Smooth muscle cell of trachea (primary cell): ENCODE measurements around the gene KLK7. TPM values are rescaled to one million over a fixed set of nuclear protein-coding genes. Genes with fewer than 3 reads are reported as not detected.

Source experiments
- total RNA-seq: library from RNA; depleted of rRNA; stranded (reverse); fragments of >200 nt; gene quantifications from 2 replicates; pipeline ENCODE4 v1.2.1, GENCODE V29; 2014

Gene KLK7
- not detected in 2 replicates for total RNA-seq

DNA sequence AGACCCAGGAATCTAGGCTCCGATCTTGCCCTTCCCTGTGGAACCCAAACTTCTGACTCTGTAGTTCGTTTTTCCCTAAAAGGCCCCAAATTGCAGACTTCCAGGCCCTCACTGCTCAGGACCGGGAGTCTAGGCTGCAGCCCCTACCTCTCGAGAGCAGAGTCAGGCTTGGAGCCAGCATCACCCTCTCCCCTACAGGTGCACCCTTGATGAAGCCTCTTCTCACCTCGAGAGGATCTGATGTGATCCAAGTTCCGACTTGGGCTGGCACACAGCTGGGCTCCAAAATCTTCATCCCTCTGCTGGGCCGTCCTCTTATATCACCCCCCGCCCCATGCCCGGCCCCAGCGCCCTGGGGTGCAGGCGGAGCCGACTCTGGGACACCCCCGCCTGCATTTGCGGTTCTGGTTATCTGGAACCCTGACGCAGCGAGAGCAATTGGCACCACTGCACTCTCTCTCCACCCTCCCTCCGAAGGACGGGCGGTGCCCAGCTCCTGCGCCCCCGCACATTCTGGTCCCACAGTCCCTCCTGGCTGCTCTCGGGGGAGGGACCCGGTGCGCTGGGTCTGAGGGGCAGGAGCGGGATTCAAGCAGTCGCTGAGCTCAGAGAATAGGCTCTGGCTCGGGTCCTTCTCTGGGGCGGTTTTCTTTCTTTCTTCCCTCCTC is at the start of gene KLK7:
TSS of gene KLK7 (minus strand) at position 293 of the 668 bp plus-strand sequence. CDS start 1,518 bp downstream, outside the sequence.

DNA sequence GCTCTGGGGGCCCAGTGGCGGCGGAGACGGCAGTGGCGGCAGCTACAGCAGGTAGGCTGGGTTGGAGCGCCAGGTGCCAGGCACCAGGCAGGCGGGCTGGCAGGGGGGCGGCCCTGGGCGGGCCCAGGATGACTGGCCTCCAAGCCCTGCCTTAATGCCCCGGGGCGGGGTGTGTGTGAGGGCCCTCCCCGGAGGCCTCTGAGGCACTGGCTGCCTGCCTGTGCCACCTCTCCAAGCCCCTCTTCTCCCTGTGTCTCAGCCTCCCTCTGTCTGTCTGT is 42.8 kb upstream of the KLK7 start, which contains the start of gene KLK11:
TSS of gene KLK11 (minus strand) at position 63 of the 278 bp plus-strand sequence. CDS start 985 bp downstream, outside the sequence.

DNA sequence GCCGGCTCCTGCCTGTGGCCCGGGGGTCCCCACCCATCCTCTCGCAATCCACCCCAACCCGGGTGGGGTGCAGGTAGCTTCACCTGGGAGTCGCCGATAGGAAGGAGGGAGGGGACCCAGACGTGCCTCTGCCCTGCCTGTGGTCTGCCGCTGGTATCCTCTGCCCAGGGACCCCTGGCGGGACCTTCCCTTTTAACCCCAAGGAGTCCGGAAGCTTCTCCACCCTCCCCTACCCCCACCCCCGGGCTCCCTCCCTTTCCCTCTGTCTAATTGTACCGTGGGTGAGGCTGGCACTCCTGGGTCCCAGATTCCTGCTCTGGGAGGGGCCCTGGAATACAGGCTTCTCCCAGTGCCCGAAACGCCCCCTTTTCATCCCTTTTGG is 35.8 kb upstream of the KLK7 start, which contains the start of gene KLK10:
TSS of gene KLK10 (minus strand) at position 166 of the 382 bp plus-strand sequence. CDS start 579 bp downstream, outside the sequence.

DNA sequence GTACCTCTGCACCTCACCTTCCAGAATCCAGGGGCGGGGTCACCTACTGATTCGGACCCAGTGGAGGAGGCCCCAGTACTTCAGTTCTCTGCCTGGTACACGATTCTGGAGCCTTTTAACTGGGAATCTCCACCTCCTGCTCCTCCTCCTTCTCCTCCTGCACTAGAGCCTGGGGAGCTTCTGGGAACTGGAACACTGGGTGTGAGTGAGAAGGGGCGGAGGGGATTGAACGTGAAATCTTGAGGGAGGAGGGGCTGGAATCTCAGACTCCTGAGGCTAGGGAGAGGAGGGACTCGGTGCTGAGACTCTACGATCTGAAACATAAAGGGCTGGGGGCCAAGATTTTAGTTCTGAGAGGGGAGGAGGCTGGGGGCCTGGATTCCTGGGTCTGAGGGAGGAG is 17.8 kb upstream of the KLK7 start, which contains the start of gene KLK8:
TSS of gene KLK8 (minus strand) at position 90 of the 400 bp plus-strand sequence. CDS start 437 bp downstream, outside the sequence.

DNA sequence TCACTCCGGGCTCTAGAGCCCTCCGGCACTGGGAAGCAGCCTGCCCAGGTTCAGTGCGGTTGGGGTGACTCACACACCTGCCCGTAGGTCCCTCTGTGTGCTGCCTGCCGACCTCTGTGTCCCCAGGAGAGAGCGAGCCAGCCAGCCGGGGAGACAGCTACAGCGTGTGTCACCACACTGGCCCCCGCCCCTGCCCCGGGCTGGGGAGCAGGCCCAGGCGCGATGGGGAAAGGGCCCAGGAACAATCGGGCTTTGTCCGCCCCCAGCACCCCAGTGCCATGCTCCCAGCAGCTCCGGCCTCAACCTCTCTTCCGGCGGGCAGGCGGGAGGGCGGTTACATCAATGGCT is 14.3 kb downstream of the KLK7 start, which contains the start of gene KLK6:
TSS of gene KLK6 (minus strand) at position 179 of the 348 bp plus-strand sequence. CDS start 1,487 bp downstream, outside the sequence.

DNA sequence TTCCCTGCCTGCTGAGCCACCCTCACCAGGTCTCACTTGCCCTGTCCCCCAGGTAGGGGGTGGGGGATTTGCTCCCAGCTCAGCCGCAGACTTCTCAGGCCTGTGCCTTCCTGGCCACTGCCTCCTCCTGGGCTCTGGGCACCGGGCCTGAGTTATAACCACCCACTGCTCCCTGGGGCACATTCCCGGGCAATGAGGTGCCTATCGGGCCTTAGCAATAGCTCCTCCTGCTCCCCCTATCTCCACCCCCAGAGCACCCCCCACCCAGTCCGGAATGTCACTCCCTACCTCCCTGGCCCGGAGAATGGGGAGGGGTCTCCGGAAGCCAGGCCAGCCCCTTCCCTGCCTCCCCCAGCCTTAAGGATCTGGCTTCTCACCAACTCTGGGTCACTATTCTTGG is 30.8 kb downstream of the KLK7 start, which contains the start of gene KLK5:
TSS of gene KLK5 (minus strand) at position 129 of the 400 bp plus-strand sequence. CDS start 381 bp downstream, outside the sequence.

Other genes with a start within 250 kb of the KLK7 start
- gene GPR32, start 213.5 kb downstream of the KLK7 start, total RNA-seq = not detected in 2 replicates
- not detected in 2 replicates for gene ACP4, start 193.5 kb downstream of the KLK7 start, total RNA-seq
- gene KLK1, start 160.1 kb downstream of the KLK7 start, total RNA-seq = not detected in 2 replicates
- not detected in 2 replicates for gene KLK15, start 150.3 kb downstream of the KLK7 start, total RNA-seq
- gene KLK3, start 129.0 kb downstream of the KLK7 start, total RNA-seq = not detected in 2 replicates
- not detected in 2 replicates for gene KLK2, start 110.5 kb downstream of the KLK7 start, total RNA-seq
- gene KLK4, start 72.5 kb downstream of the KLK7 start, total RNA-seq = not detected in 2 replicates
- gene KLK5, start 30.9 kb downstream of the KLK7 start, total RNA-seq = not detected in 2 replicates
- gene KLK6, start 14.3 kb downstream of the KLK7 start, total RNA-seq = not detected in 2 replicates
- gene KLK8, start 17.7 kb upstream of the KLK7 start, total RNA-seq = not detected in 2 replicates
- gene KLK10, start 35.8 kb upstream of the KLK7 start, total RNA-seq = not detected in 2 replicates
- gene KLK11, start 42.7 kb upstream of the KLK7 start, total RNA-seq = not detected in 2 replicates
- not detected in 2 replicates for gene KLK12, start 51.1 kb upstream of the KLK7 start, total RNA-seq
- not detected in 2 replicates for gene KLK13, start 81.2 kb upstream of the KLK7 start, total RNA-seq
- gene KLK14, start 99.0 kb upstream of the KLK7 start, total RNA-seq = 0.17 TPM in 1 of 2 replicates, not detected in the other
- gene CTU1, start 124.5 kb upstream of the KLK7 start, total RNA-seq = 6.8 and 12.9 TPM in 2 replicates
- gene SIGLEC9, start 141.0 kb upstream of the KLK7 start, total RNA-seq = not detected in 2 replicates
- not detected in 2 replicates for gene SIGLEC7, start 158.4 kb upstream of the KLK7 start, total RNA-seq
- not detected in 2 replicates for gene CD33, start 241.2 kb upstream of the KLK7 start, total RNA-seq